HG03159 (cell line): ENCODE data around the gene CENPO.

ENCODE experiments used
- ATAC-seq: cut with Tn5 transposase; IDR thresholded peaks from one replicate; pipeline ENCODE4 v1.9.1; 2021; ENCODE audit warnings: mild to moderate bottlenecking, moderate library complexity; ENCODE audit not compliant: unreplicated experiment

Gene CENPO

GRCh38 chr2:24836206-24836605, 43.0 kb downstream of the CENPO start:
- ATAC-seq = no peak

- ATAC-seq = no peak
Observed at GRCh38 chr2:24836706-24837105, 43.5 kb downstream of the CENPO start.

GRCh38 chr2:24837996-24838513, 44.8 kb downstream of the CENPO start:
- no peak for ATAC-seq

GRCh38 chr2:24838541-24838940, 45.3 kb downstream of the CENPO start:
- no peak for ATAC-seq

- ATAC-seq = no peak
Observed at GRCh38 chr2:24839729-24840128, 46.5 kb downstream of the CENPO start.

- ATAC-seq = no peak
Observed at GRCh38 chr2:24840164-24840869, 47.1 kb downstream of the CENPO start.

GRCh38 chr2:24840962-24841945, 48.0 kb downstream of the CENPO start:
- ATAC-seq = no peak

GRCh38 chr2:24842081-24843050, 49.1 kb downstream of the CENPO start:
- ATAC-seq = no peak

- no peak for ATAC-seq
Observed at GRCh38 chr2:24843330-24843860, 50.2 kb downstream of the CENPO start.

GRCh38 chr2:24844023-24844685, 50.9 kb downstream of the CENPO start:
- ATAC-seq = no peak

- no peak for ATAC-seq
Observed at GRCh38 chr2:24845691-24846090, 52.5 kb downstream of the CENPO start.

GRCh38 chr2:24850944-24851343, 57.7 kb downstream of the CENPO start:
- ATAC-seq = no peak

- ATAC-seq = no peak
Observed at GRCh38 chr2:24852026-24852425, 58.8 kb downstream of the CENPO start.

- no peak for ATAC-seq
Observed at GRCh38 chr2:24852431-24853020, 59.3 kb downstream of the CENPO start.

GRCh38 chr2:24853046-24853445, 59.8 kb downstream of the CENPO start:
- ATAC-seq = no peak

GRCh38 chr2:24853996-24854395, 60.8 kb downstream of the CENPO start:
- ATAC-seq = no peak

- ATAC-seq = no peak
Observed at GRCh38 chr2:24855022-24855622, 61.9 kb downstream of the CENPO start.

- ATAC-seq = no peak
Observed at GRCh38 chr2:24855726-24856125, 62.5 kb downstream of the CENPO start.

- ATAC-seq = no peak
Observed at GRCh38 chr2:24856791-24857211, 63.6 kb downstream of the CENPO start.
